Measurements from ENCODE around the gene ELP2.
"Not testable (repeated sequence)": the region's sequence is repeated elsewhere in the genome, so short reads cannot be mapped to it uniquely, and the experiment has no call there.

ELP2 gene

GRCh38 chr18:36129300-36130038, at the start of gene ELP2, which contains the start of gene SLC39A6:
TSS of gene ELP2 (plus strand) at chr18:36129899. CDS start at chr18:36129934, 35 bp downstream.
TSS of gene SLC39A6 (minus strand) at chr18:36129340. CDS start at chr18:36127007, 2,333 bp downstream.
- Histone ChIP-seq H2AFZ (ENCODE audit: low read depth, low read length) (peak within 1 kb of the TSS; percentile 96), H3K27ac (ENCODE audit: low read length) (peak within 1 kb of the TSS; percentile 99), H3K36me3 (ENCODE audit: insufficient read depth, low read length) (peaks cover 34% of the 10 kb centered on the region), H3K9ac (ENCODE audit: low read depth, low read length) (peak within 1 kb of the TSS; percentile 99), H3K4me2 (ENCODE audit: insufficient read depth, low read length) (peak within 1 kb of the TSS; percentile 72), H3K27me3 (ENCODE audit: insufficient read depth, low read length, poor library complexity) (no peaks in the 10 kb centered on the region), H3K4me3 (ENCODE audit: low read depth in 1 of 2, low read length in 2 of 2) (peak within 1 kb of the TSS; percentile 66 to 93), H3K4me1 (ENCODE audit: insufficient read depth, low read length) (peaks cover 55% of the 10 kb centered on the region), H3K9me3 (ENCODE audit: insufficient read depth, low read length, severe bottlenecking) (no peaks in the 10 kb centered on the region), H3K79me2 (ENCODE audit: insufficient read depth, low read length) (peaks cover 89% of the 10 kb centered on the region), H4K20me1 (ENCODE audit: insufficient read depth, low read length) (peaks cover 29% of the 10 kb centered on the region; the same call in 1 of the 2 replicates)
- TF ChIP-seq, protein P1, sequence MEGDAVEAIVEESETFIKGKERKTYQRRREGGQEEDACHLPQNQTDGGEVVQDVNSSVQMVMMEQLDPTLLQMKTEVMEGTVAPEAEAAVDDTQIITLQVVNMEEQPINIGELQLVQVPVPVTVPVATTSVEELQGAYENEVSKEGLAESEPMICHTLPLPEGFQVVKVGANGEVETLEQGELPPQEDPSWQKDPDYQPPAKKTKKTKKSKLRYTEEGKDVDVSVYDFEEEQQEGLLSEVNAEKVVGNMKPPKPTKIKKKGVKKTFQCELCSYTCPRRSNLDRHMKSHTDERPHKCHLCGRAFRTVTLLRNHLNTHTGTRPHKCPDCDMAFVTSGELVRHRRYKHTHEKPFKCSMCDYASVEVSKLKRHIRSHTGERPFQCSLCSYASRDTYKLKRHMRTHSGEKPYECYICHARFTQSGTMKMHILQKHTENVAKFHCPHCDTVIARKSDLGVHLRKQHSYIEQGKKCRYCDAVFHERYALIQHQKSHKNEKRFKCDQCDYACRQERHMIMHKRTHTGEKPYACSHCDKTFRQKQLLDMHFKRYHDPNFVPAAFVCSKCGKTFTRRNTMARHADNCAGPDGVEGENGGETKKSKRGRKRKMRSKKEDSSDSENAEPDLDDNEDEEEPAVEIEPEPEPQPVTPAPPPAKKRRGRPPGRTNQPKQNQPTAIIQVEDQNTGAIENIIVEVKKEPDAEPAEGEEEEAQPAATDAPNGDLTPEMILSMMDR (IDR thresholded peaks at IDR 0.05; ENCODE audit: borderline replicate concordance, extremely low read depth, low read length, poor library complexity, severe bottlenecking) = no peak
- ATAC-seq (ENCODE audit: insufficient read depth, low read depth) = peak; percentile 92
- DNase-seq = peak; percentile 93

- not testable (repeated sequence) for H4K20me1 ChIP-seq (ENCODE audit: insufficient read depth, low read length); H3K9me3 ChIP-seq (ENCODE audit: insufficient read depth, low read length, severe bottlenecking); H2AFZ ChIP-seq (ENCODE audit: low read depth, low read length); H3K4me1 ChIP-seq (ENCODE audit: insufficient read depth, low read length); DNase-seq; H3K4me2 ChIP-seq (ENCODE audit: insufficient read depth, low read length); ATAC-seq (ENCODE audit: insufficient read depth, low read depth); H3K79me2 ChIP-seq (ENCODE audit: insufficient read depth, low read length); H3K27me3 ChIP-seq (ENCODE audit: insufficient read depth, low read length, poor library complexity); H3K4me3 ChIP-seq (ENCODE audit: low read depth in 1 of 2, low read length in 2 of 2); H3K36me3 ChIP-seq (ENCODE audit: insufficient read depth, low read length); H3K27ac ChIP-seq (ENCODE audit: low read length); H3K9ac ChIP-seq (ENCODE audit: low read depth, low read length)
Observed at GRCh38 chr18:36081118-36081517, 48.6 kb upstream of the ELP2 start.

- DNase-seq (no peak), ATAC-seq (ENCODE audit: insufficient read depth, low read depth) (no peak)
- no peaks in the 10 kb centered on the region for H3K36me3 ChIP-seq (ENCODE audit: insufficient read depth, low read length)
- no peak overlapping the region for H3K4me2 ChIP-seq (ENCODE audit: insufficient read depth, low read length)
- no peaks in the 10 kb centered on the region for H3K4me1 ChIP-seq (ENCODE audit: insufficient read depth, low read length)
- H3K9me3 ChIP-seq (ENCODE audit: insufficient read depth, low read length, severe bottlenecking) = peaks cover 6% of the 10 kb centered on the region
- TF ChIP-seq EZH2 (IDR thresholded peaks at IDR 0.05; ENCODE audit: borderline replicate concordance, low read depth, low read length, severe bottlenecking) = no peak
- TF ChIP-seq, protein P1 (IDR thresholded peaks at IDR 0.05; ENCODE audit: borderline replicate concordance, extremely low read depth, low read length, poor library complexity, severe bottlenecking) = no peak
- H2AFZ ChIP-seq (ENCODE audit: low read depth, low read length) = no peak overlapping the region
- no peak overlapping the region for H3K9ac ChIP-seq (ENCODE audit: low read depth, low read length)
- no peaks in the 10 kb centered on the region for H3K79me2 ChIP-seq (ENCODE audit: insufficient read depth, low read length)
- H4K20me1 ChIP-seq (ENCODE audit: insufficient read depth, low read length) = no peaks in the 10 kb centered on the region
- H3K27ac ChIP-seq (ENCODE audit: low read length) = no peak overlapping the region
- no peaks in the 10 kb centered on the region for H3K27me3 ChIP-seq (ENCODE audit: insufficient read depth, low read length, poor library complexity)
- H3K4me3 ChIP-seq (ENCODE audit: low read depth in 1 of 2, low read length in 2 of 2) = no peak overlapping the region
Observed at GRCh38 chr18:36083729-36084128, 46.0 kb upstream of the ELP2 start.

GRCh38 chr18:36085195-36085594, 44.5 kb upstream of the ELP2 start:
- ATAC-seq (ENCODE audit: insufficient read depth, low read depth) (no peak), DNase-seq (no peak)
- H3K9me3 ChIP-seq (ENCODE audit: insufficient read depth, low read length, severe bottlenecking) = peaks cover 3% of the 10 kb centered on the region
- H3K4me2 ChIP-seq (ENCODE audit: insufficient read depth, low read length) = no peak overlapping the region
- no peak overlapping the region for H3K27ac ChIP-seq (ENCODE audit: low read length)
- H4K20me1 ChIP-seq (ENCODE audit: insufficient read depth, low read length) = no peaks in the 10 kb centered on the region
- TF ChIP-seq, protein P1 (IDR thresholded peaks at IDR 0.05; ENCODE audit: borderline replicate concordance, extremely low read depth, low read length, poor library complexity, severe bottlenecking) = no peak
- no peak for TF ChIP-seq EZH2 (IDR thresholded peaks at IDR 0.05; ENCODE audit: borderline replicate concordance, low read depth, low read length, severe bottlenecking)
- H3K36me3 ChIP-seq (ENCODE audit: insufficient read depth, low read length) = no peaks in the 10 kb centered on the region
- no peaks in the 10 kb centered on the region for H3K79me2 ChIP-seq (ENCODE audit: insufficient read depth, low read length)
- no peaks in the 10 kb centered on the region for H3K27me3 ChIP-seq (ENCODE audit: insufficient read depth, low read length, poor library complexity)
- H3K9ac ChIP-seq (ENCODE audit: low read depth, low read length) = no peak overlapping the region
- H2AFZ ChIP-seq (ENCODE audit: low read depth, low read length) = no peak overlapping the region
- H3K4me1 ChIP-seq (ENCODE audit: insufficient read depth, low read length) = no peaks in the 10 kb centered on the region
- no peak overlapping the region for H3K4me3 ChIP-seq (ENCODE audit: low read depth in 1 of 2, low read length in 2 of 2)

All from DND-41 (cell line).